ENCODE results near the gene PLIN5.

The PLIN5 gene

GRCh38 chr19:4499318-4499717, 35.7 kb downstream of the PLIN5 start:
- Histone ChIP-seq H4K8ac (ENCODE audit: low read depth, low read length) (no peak overlapping the region), H2BK12ac (ENCODE audit: low read length) (no peak overlapping the region), H2BK5ac (ENCODE audit: low read depth, low read length, poor library complexity) (no peak overlapping the region), H3K9ac (ENCODE audit: low read length) (no peak overlapping the region), H2AK5ac (ENCODE audit: low read length) (no peak overlapping the region), H3K14ac (ENCODE audit: low read length) (no peak overlapping the region), H4K91ac (ENCODE audit: low read depth, low read length) (no peak overlapping the region), H4K12ac (ENCODE audit: low read depth, low read length) (no peak overlapping the region), H3K27me3 (ENCODE audit: insufficient read depth, low read length) (no peaks in the 10 kb centered on the region), H2AFZ (ENCODE audit: insufficient read depth, low read length, poor library complexity) (no peak overlapping the region), H3K4me2 (ENCODE audit: low read length) (no peak overlapping the region), H3K4me3 (ENCODE audit: low read depth, low read length) (no peak overlapping the region), H3K9me3 (ENCODE audit: insufficient read depth, low read depth, low read length) (no peaks in the 10 kb centered on the region), H3K18ac (ENCODE audit: low read length) (no peak overlapping the region), H3K27ac (ENCODE audit: low read depth, low read length) (no peak overlapping the region), H3K4me1 (ENCODE audit: control insufficient read depth in 1 of 2, insufficient read depth in 2 of 2, low read length in 2 of 2) (no peaks in the 10 kb centered on the region), H2BK120ac (ENCODE audit: insufficient read depth, low read length, poor library complexity) (no peak overlapping the region), H3K4ac (ENCODE audit: low read depth, low read length) (no peak overlapping the region), H3K36me3 (ENCODE audit: control insufficient read depth in 1 of 2, insufficient read depth in 2 of 2, low read length in 2 of 2) (peaks cover 74 to 87% of the 10 kb centered on the region in 2 experiments), H3K23ac (ENCODE audit: low read length) (no peak overlapping the region), H3K79me1 (ENCODE audit: low read length) (no peaks in the 10 kb centered on the region), H3K79me2 (ENCODE audit: control insufficient read depth, insufficient read depth, low read length, poor library complexity) (no peaks in the 10 kb centered on the region)
- no peak for DNase-seq
- WGBS (ENCODE audit: extremely low coverage, insufficient coverage, insufficient read length): no CpG with 5 or more reads among the region's 23 CpGs

- no peak overlapping the region for H2AK5ac ChIP-seq (ENCODE audit: low read length)
- no peaks in the 10 kb centered on the region for H3K79me1 ChIP-seq (ENCODE audit: low read length)
- no peak overlapping the region for H3K4ac ChIP-seq (ENCODE audit: low read depth, low read length)
- H3K27me3 ChIP-seq (ENCODE audit: insufficient read depth, low read length): no peaks in the 10 kb centered on the region
- no peak overlapping the region for H4K91ac ChIP-seq (ENCODE audit: low read depth, low read length)
- no peaks in the 10 kb centered on the region for H3K9me3 ChIP-seq (ENCODE audit: insufficient read depth, low read depth, low read length)
- H3K9ac ChIP-seq (ENCODE audit: low read length): no peak overlapping the region
- DNase-seq: no peak
- H3K27ac ChIP-seq (ENCODE audit: low read depth, low read length): no peak overlapping the region
- no peak overlapping the region for H2AFZ ChIP-seq (ENCODE audit: insufficient read depth, low read length, poor library complexity)
- no peak overlapping the region for H2BK12ac ChIP-seq (ENCODE audit: low read length)
- H2BK120ac ChIP-seq (ENCODE audit: insufficient read depth, low read length, poor library complexity): no peak overlapping the region
- H3K18ac ChIP-seq (ENCODE audit: low read length): no peak overlapping the region
- H3K14ac ChIP-seq (ENCODE audit: low read length): no peak overlapping the region
- no peak overlapping the region for H3K4me3 ChIP-seq (ENCODE audit: low read depth, low read length)
- H3K36me3 ChIP-seq (ENCODE audit: control insufficient read depth in 1 of 2, insufficient read depth in 2 of 2, low read length in 2 of 2): peaks cover 79 to 90% of the 10 kb centered on the region in 2 experiments
- H2BK5ac ChIP-seq (ENCODE audit: low read depth, low read length, poor library complexity): no peak overlapping the region
- no peaks in the 10 kb centered on the region for H3K79me2 ChIP-seq (ENCODE audit: control insufficient read depth, insufficient read depth, low read length, poor library complexity)
- H4K8ac ChIP-seq (ENCODE audit: low read depth, low read length): no peak overlapping the region
- no peak overlapping the region for H3K23ac ChIP-seq (ENCODE audit: low read length)
- WGBS (ENCODE audit: extremely low coverage, insufficient coverage, insufficient read length): no CpG with 5 or more reads among the region's 12 CpGs
- no peak overlapping the region for H3K4me2 ChIP-seq (ENCODE audit: low read length)
- H4K12ac ChIP-seq (ENCODE audit: low read depth, low read length): no peak overlapping the region
- H3K4me1 ChIP-seq (ENCODE audit: control insufficient read depth in 1 of 2, insufficient read depth in 2 of 2, low read length in 2 of 2): no peaks in the 10 kb centered on the region
These were observed 36.3 kb downstream of the PLIN5 start for GRCh38 chr19:4498694-4499093.

- no peak overlapping the region for H4K91ac ChIP-seq (ENCODE audit: low read depth, low read length)
- H3K79me1 ChIP-seq (ENCODE audit: low read length): no peaks in the 10 kb centered on the region
- no peak overlapping the region for H2BK5ac ChIP-seq (ENCODE audit: low read depth, low read length, poor library complexity)
- H3K23ac ChIP-seq (ENCODE audit: low read length): no peak overlapping the region
- no peak overlapping the region for H3K27ac ChIP-seq (ENCODE audit: low read depth, low read length)
- H2AFZ ChIP-seq (ENCODE audit: insufficient read depth, low read length, poor library complexity): no peak overlapping the region
- H3K18ac ChIP-seq (ENCODE audit: low read length): no peak overlapping the region
- H2BK12ac ChIP-seq (ENCODE audit: low read length): no peak overlapping the region
- H3K4me2 ChIP-seq (ENCODE audit: low read length): no peak overlapping the region
- WGBS (ENCODE audit: extremely low coverage, insufficient coverage, insufficient read length): no CpG with 5 or more reads among the region's 25 CpGs
- H3K79me2 ChIP-seq (ENCODE audit: control insufficient read depth, insufficient read depth, low read length, poor library complexity): no peaks in the 10 kb centered on the region
- H3K9ac ChIP-seq (ENCODE audit: low read length): no peak overlapping the region
- H3K4ac ChIP-seq (ENCODE audit: low read depth, low read length): no peak overlapping the region
- DNase-seq: no peak
- peaks cover 81 to 90% of the 10 kb centered on the region in 2 experiments for H3K36me3 ChIP-seq (ENCODE audit: control insufficient read depth in 1 of 2, insufficient read depth in 2 of 2, low read length in 2 of 2)
- peaks cover 3% of the 10 kb centered on the region for H3K9me3 ChIP-seq (ENCODE audit: insufficient read depth, low read depth, low read length)
- H4K12ac ChIP-seq (ENCODE audit: low read depth, low read length): no peak overlapping the region
- no peaks in the 10 kb centered on the region for H3K4me1 ChIP-seq (ENCODE audit: control insufficient read depth in 1 of 2, insufficient read depth in 2 of 2, low read length in 2 of 2)
- H4K8ac ChIP-seq (ENCODE audit: low read depth, low read length): no peak overlapping the region
- H2BK120ac ChIP-seq (ENCODE audit: insufficient read depth, low read length, poor library complexity): no peak overlapping the region
- H3K4me3 ChIP-seq (ENCODE audit: low read depth, low read length): no peak overlapping the region
- H3K14ac ChIP-seq (ENCODE audit: low read length): no peak overlapping the region
- H3K27me3 ChIP-seq (ENCODE audit: insufficient read depth, low read length): no peaks in the 10 kb centered on the region
- H2AK5ac ChIP-seq (ENCODE audit: low read length): no peak overlapping the region
These were observed 37.1 kb downstream of the PLIN5 start for GRCh38 chr19:4497770-4498389.

- Histone ChIP-seq H4K91ac (ENCODE audit: low read depth, low read length) (no peak overlapping the region), H2AK5ac (ENCODE audit: low read length) (no peak overlapping the region), H3K9ac (ENCODE audit: low read length) (no peak overlapping the region), H2BK120ac (ENCODE audit: insufficient read depth, low read length, poor library complexity) (no peak overlapping the region), H2BK12ac (ENCODE audit: low read length) (no peak overlapping the region), H2AFZ (ENCODE audit: insufficient read depth, low read length, poor library complexity) (no peak overlapping the region), H3K9me3 (ENCODE audit: insufficient read depth, low read depth, low read length) (peaks cover 10% of the 10 kb centered on the region), H4K8ac (ENCODE audit: low read depth, low read length) (no peak overlapping the region), H3K23ac (ENCODE audit: low read length) (no peak overlapping the region), H2BK5ac (ENCODE audit: low read depth, low read length, poor library complexity) (no peak overlapping the region), H3K79me1 (ENCODE audit: low read length) (no peaks in the 10 kb centered on the region), H3K4ac (ENCODE audit: low read depth, low read length) (no peak overlapping the region), H3K79me2 (ENCODE audit: control insufficient read depth, insufficient read depth, low read length, poor library complexity) (no peaks in the 10 kb centered on the region), H4K12ac (ENCODE audit: low read depth, low read length) (no peak overlapping the region), H3K27me3 (ENCODE audit: insufficient read depth, low read length) (no peaks in the 10 kb centered on the region), H3K4me3 (ENCODE audit: low read depth, low read length) (no peak overlapping the region), H3K4me2 (ENCODE audit: low read length) (no peak overlapping the region), H3K27ac (ENCODE audit: low read depth, low read length) (no peak overlapping the region), H3K14ac (ENCODE audit: low read length) (no peak overlapping the region), H3K4me1 (ENCODE audit: control insufficient read depth in 1 of 2, insufficient read depth in 2 of 2, low read length in 2 of 2) (no peaks in the 10 kb centered on the region), H3K18ac (ENCODE audit: low read length) (no peak overlapping the region), H3K36me3 (ENCODE audit: control insufficient read depth in 1 of 2, insufficient read depth in 2 of 2, low read length in 2 of 2) (peaks cover 78 to 90% of the 10 kb centered on the region in 2 experiments)
- DNase-seq: no peak
- WGBS (ENCODE audit: extremely low coverage, insufficient coverage, insufficient read length): no CpG with 5 or more reads among the region's 18 CpGs
These were observed 38.7 kb downstream of the PLIN5 start for GRCh38 chr19:4496304-4496703.
